HFF-Myc (cell line): Measurements from ENCODE around the gene ADAMTSL1.

Experiments
- DNase-seq: peaks from one replicate; pipeline ENCODE4 v3.0.0-alpha.2; 2011; ENCODE audit warnings: low read depth; ENCODE audit errors: extremely low read depth
- H3K4me3 ChIP-seq: replicated peaks from 2 replicates; pipeline ENCODE4 v1.5.1; 2011; ENCODE audit warnings: low read depth, mild to moderate bottlenecking, control low read depth, low read length
- CTCF ChIP-seq: IDR thresholded peaks from 2 replicates; pipeline ENCODE4 v1.5.1; 2012; ENCODE audit warnings: mild to moderate bottlenecking, low read depth, low read length, control low read depth; ENCODE audit errors: missing control alignments

Gene ADAMTSL1

DNA sequence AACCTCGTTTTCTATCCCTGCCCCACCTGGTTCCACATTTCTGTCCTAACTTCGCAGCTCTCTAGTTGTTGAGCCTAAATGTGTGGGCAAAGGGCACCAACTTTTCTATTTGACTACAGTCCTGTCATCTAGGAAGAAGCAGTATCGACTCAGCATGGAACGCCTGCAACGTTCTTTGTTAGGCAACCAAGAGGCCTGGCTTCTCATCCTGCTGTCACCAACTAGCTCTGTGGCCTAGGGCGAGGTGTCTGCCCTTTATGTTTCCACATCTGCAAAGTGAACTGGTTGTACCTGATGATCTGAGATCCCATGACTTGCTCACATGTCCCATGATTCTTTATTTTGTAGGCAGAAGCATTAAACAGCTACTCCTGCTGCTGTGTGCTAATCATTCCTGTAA lies 248.9 kb downstream of the ADAMTSL1 start:
- no peak for DNase-seq
- TF ChIP-seq CTCF = no peak
- H3K4me3 ChIP-seq = no peak overlapping the region

- DNase-seq = no peak
Observed at GRCh38 chr9:18723366-18723765, 249.4 kb downstream of the ADAMTSL1 start.

GRCh38 chr9:18726546-18726945 lies 252.6 kb downstream of the ADAMTSL1 start:
- H3K4me3 ChIP-seq = no peak overlapping the region
- no peak for TF ChIP-seq CTCF
- peak; percentile 72 for DNase-seq

More at GRCh38 chr9:18723366-18723765, 249.4 kb downstream of the ADAMTSL1 start:
- no peak overlapping the region for H3K4me3 ChIP-seq
- no peak for TF ChIP-seq CTCF

GRCh38 chr9:18727904-18728303 lies 254.0 kb downstream of the ADAMTSL1 start:
- no peak overlapping the region for H3K4me3 ChIP-seq
- no peak for DNase-seq
- no peak for TF ChIP-seq CTCF

DNA sequence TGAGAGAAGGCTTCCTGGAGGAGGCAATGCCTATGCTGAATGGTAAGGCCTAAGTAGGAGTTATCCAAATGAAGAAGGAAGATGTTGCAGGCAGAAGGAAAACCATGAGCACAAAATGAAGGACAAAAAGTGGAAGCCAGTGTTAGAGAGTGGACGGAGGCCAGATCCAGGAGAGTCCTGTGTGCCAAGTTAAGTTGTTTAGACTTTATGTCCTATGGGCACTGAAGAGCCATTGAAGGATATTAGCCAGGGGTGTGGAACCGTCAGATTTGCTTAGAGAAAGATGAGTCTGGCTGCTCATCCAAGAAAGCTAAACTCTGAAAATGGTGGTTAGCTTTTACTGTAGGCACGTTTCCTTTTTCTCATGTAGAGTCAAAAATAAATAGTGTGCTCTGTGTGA lies 254.7 kb downstream of the ADAMTSL1 start:
- H3K4me3 ChIP-seq = no peak overlapping the region
- no peak for DNase-seq
- no peak for TF ChIP-seq CTCF

DNA sequence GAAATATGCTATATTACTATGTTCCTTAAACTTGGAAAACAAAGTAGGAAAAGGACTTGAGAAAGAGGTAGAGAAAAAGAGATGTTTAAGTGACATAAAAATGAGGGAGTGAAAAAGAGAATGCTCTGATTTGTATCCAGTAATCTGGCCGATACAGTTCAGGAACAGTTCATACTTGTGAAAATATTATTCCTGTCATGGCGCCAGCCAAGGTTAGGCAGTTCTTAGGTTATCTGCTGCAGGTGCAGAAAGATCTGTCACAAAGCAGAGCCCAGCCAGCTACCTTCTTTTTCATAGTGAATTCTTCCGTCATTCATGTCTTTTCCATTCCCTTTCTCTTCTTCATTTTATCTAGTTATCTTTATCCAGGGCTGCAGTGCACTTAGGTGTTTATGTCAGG lies 256.3 kb downstream of the ADAMTSL1 start:
- no peak for TF ChIP-seq CTCF
- DNase-seq = no peak
- H3K4me3 ChIP-seq = no peak overlapping the region

GRCh38 chr9:18739127-18739526 lies 265.2 kb downstream of the ADAMTSL1 start:
- TF ChIP-seq CTCF = no peak
- H3K4me3 ChIP-seq = no peak overlapping the region
- DNase-seq = no peak
